H9 (cell line): ENCODE results near the gene ERAL1. TPM values are rescaled to one million over a fixed set of nuclear protein-coding genes. Genes with fewer than 3 reads are reported as not detected.
A peak's percentile ranks its signal among the peaks of the same experiment; 100 is the strongest.

ENCODE experiments used
- DNase-seq: peaks from one replicate; pipeline ENCODE4 v3.0.0-alpha.2; 2017
- H2AFZ ChIP-seq: one replicate; pipeline ENCODE4 v1.6.1; 2013; ENCODE audit warnings: mild to moderate bottlenecking, low read length, control low read depth, moderate library complexity
- H2AK5ac ChIP-seq: 2 replicates; pipeline ENCODE4 v1.6.1; 2013; ENCODE audit warnings: low read length, control low read depth, mixed read lengths; ENCODE audit not compliant: insufficient read length
- H2BK120ac ChIP-seq: one replicate; pipeline ENCODE4 v1.6.1; 2013; ENCODE audit warnings: low read depth, mild to moderate bottlenecking, low read length, control low read depth, inconsistent platforms; ENCODE audit not compliant: poor library complexity, severe bottlenecking
- H2BK12ac ChIP-seq: 2 replicates; pipeline ENCODE4 v1.6.1; 2013; ENCODE audit warnings: low read length, control low read depth, mixed read lengths, low read depth; ENCODE audit not compliant: insufficient read length
- H2BK15ac ChIP-seq: 2 replicates; pipeline ENCODE4 v1.6.1; 2013; ENCODE audit warnings: low read depth, low read length, control low read depth
- H2BK20ac ChIP-seq: one replicate; pipeline ENCODE4 v1.6.1; 2013; ENCODE audit warnings: low read depth, mild to moderate bottlenecking, low read length, control low read depth, inconsistent platforms; ENCODE audit not compliant: poor library complexity, severe bottlenecking
- H2BK5ac ChIP-seq: 2 replicates; pipeline ENCODE4 v1.6.1; 2013; ENCODE audit warnings: low read length, control low read depth, mixed read lengths; ENCODE audit not compliant: insufficient read length
- H3K14ac ChIP-seq: 2 replicates; pipeline ENCODE4 v1.6.1; 2013; ENCODE audit warnings: low read length, control low read depth; ENCODE audit not compliant: insufficient read depth
- H3K18ac ChIP-seq: 2 replicates; pipeline ENCODE4 v1.6.1; 2013; ENCODE audit warnings: low read depth, mild to moderate bottlenecking, mixed read lengths, low read length, control low read depth; ENCODE audit not compliant: insufficient read length
- H3K23ac ChIP-seq: 2 replicates; pipeline ENCODE4 v1.6.1; 2013; ENCODE audit warnings: low read length, control low read depth, mixed read lengths, low read depth; ENCODE audit not compliant: insufficient read length
- H3K23me2 ChIP-seq: 2 replicates; pipeline ENCODE4 v1.6.1; 2013; ENCODE audit warnings: low read depth, mild to moderate bottlenecking, mixed read lengths, low read length, control low read depth; ENCODE audit not compliant: insufficient read length, poor library complexity, severe bottlenecking
- H3K27ac ChIP-seq: 2 replicates; pipeline ENCODE4 v1.5.1; 2013; ENCODE audit warnings: low read length, control low read depth, mixed read lengths, low read depth; ENCODE audit not compliant: insufficient read length
- H3K27me3 ChIP-seq: 2 replicates; pipeline ENCODE4 v1.6.1; 2013; ENCODE audit warnings: low read length, control low read depth, inconsistent platforms; ENCODE audit not compliant: insufficient read depth
- H3K4ac ChIP-seq: 2 replicates; pipeline ENCODE4 v1.6.1; 2013; ENCODE audit warnings: low read depth, mild to moderate bottlenecking, control low read depth, inconsistent platforms, low read length, moderate library complexity
- H3K4me1 ChIP-seq: 2 replicates; pipeline ENCODE4 v1.6.1; 2013; ENCODE audit warnings: low read length, control low read depth, inconsistent platforms; ENCODE audit not compliant: insufficient read depth
- H3K4me2 ChIP-seq: 2 replicates; pipeline ENCODE4 v1.6.1; 2013; ENCODE audit warnings: low read length, control low read depth, mixed read lengths; ENCODE audit not compliant: insufficient read length, insufficient read depth
- H3K56ac ChIP-seq: 2 replicates; pipeline ENCODE4 v1.6.1; 2013; ENCODE audit warnings: low read depth, mild to moderate bottlenecking, mixed read lengths, low read length, control low read depth; ENCODE audit not compliant: insufficient read length
- H3K79me1 ChIP-seq: 2 replicates; pipeline ENCODE4 v1.6.1; 2013; ENCODE audit warnings: low read depth, mild to moderate bottlenecking, moderate library complexity, low read length, control low read depth, inconsistent platforms; ENCODE audit not compliant: insufficient read depth, poor library complexity, severe bottlenecking
- H3K79me2 ChIP-seq: 2 replicates; pipeline ENCODE4 v1.6.1; 2013; ENCODE audit warnings: low read length, control low read depth, inconsistent platforms; ENCODE audit not compliant: insufficient read depth
- H3K9ac ChIP-seq: 2 replicates; pipeline ENCODE4 v1.6.1; 2013; ENCODE audit warnings: low read length, control low read depth, mixed read lengths; ENCODE audit not compliant: insufficient read length; ENCODE audit errors: extremely low read depth
- H3K9me3 ChIP-seq: one replicate; pipeline ENCODE4 v1.6.1; 2013; ENCODE audit warnings: low read depth, low read length, inconsistent platforms; ENCODE audit not compliant: control insufficient read depth
- H3T11ph ChIP-seq: one replicate; pipeline ENCODE4 v1.6.1; 2013; ENCODE audit warnings: mild to moderate bottlenecking, low read length, control low read depth, inconsistent platforms
- H4K20me1 ChIP-seq: one replicate; pipeline ENCODE4 v1.6.1; 2013; ENCODE audit not compliant: control insufficient read depth, insufficient read length, insufficient read depth
- H4K5ac ChIP-seq: 2 replicates; pipeline ENCODE4 v1.6.1; 2013; ENCODE audit warnings: low read depth, mild to moderate bottlenecking, mixed read lengths, low read length, control low read depth; ENCODE audit not compliant: insufficient read length
- H4K8ac ChIP-seq: replicated peaks from 2 replicates; pipeline ENCODE4 v1.6.1; 2013; ENCODE audit warnings: low read length, control low read depth, mixed read lengths, low read depth; ENCODE audit not compliant: insufficient read length
- H4K91ac ChIP-seq: 2 replicates; pipeline ENCODE4 v1.6.1; 2013; ENCODE audit warnings: low read depth, mild to moderate bottlenecking, moderate library complexity, mixed read lengths, low read length, control low read depth; ENCODE audit not compliant: insufficient read length
- H3K27ac Mint-ChIP-seq, 3 experiments: 2 replicates in 2 of 3; 3 replicates in 1 of 3; pipeline ENCODE4 v1.8.0; 2020 to 2021; ENCODE audit warnings: mixed read lengths in 3 of 3, mild to moderate bottlenecking in 1 of 3, moderate library complexity in 1 of 3
- H3K27me3 Mint-ChIP-seq: 2 replicates; pipeline ENCODE4 v1.8.0; 2021; ENCODE audit warnings: low read depth, mild to moderate bottlenecking, moderate library complexity, mixed read lengths
- H3K36me3 Mint-ChIP-seq, 3 experiments: 2 replicates in 2 of 3; 3 replicates in 1 of 3; pipeline ENCODE4 v1.8.0; 2020 to 2021; ENCODE audit warnings: low read depth in 3 of 3, mixed read lengths in 3 of 3; ENCODE audit not compliant: insufficient read depth in 1 of 3
- H3K4me1 Mint-ChIP-seq, 2 experiments: 2 replicates each; pipeline ENCODE4 v1.8.0; 2020; ENCODE audit warnings: mixed read lengths in 2 of 2
- H3K4me3 Mint-ChIP-seq, 2 experiments: 2 replicates in 1 of 2; 3 replicates in 1 of 2; pipeline ENCODE4 v1.8.0; 2020 to 2021; ENCODE audit warnings: mild to moderate bottlenecking in 2 of 2, mixed read lengths in 2 of 2, moderate library complexity in 1 of 2
- H3K9me3 Mint-ChIP-seq, 2 experiments: 2 replicates in 1 of 2; 3 replicates in 1 of 2; pipeline ENCODE4 v1.8.0; 2020; ENCODE audit warnings: mild to moderate bottlenecking in 2 of 2, mixed read lengths in 2 of 2, moderate library complexity in 1 of 2
- WGBS: extraction: QIAGEN DNeasy Blood & Tissue Kit; methylation state at CpG from one replicate; pipeline ENCODE4 v1.1.7; 2013; ENCODE audit warnings: missing lambda C conversion rate, low lambda C conversion rate, mixed read lengths; ENCODE audit not compliant: insufficient read length; ENCODE audit errors: extremely low coverage; 5-methylcytosine and 5-hydroxymethylcytosine counted together
- total RNA-seq: library from RNA; stranded (reverse); gene quantifications from 2 replicates; pipeline ENCODE4 v1.2.1, GENCODE V29; 2021
- TF ChIP-seq, protein P1 (sequence below): fragments of 200-600 bp; sonication (generic); conservative IDR thresholded peaks from 3 replicates; pipeline ENCODE4 v1.8.0; 2021; ENCODE audit warnings: antibody characterized with exemption, mild to moderate bottlenecking

The ERAL1 gene
- total RNA-seq, 1 experiment from 2014 or later = 67.8 TPM

DNA sequence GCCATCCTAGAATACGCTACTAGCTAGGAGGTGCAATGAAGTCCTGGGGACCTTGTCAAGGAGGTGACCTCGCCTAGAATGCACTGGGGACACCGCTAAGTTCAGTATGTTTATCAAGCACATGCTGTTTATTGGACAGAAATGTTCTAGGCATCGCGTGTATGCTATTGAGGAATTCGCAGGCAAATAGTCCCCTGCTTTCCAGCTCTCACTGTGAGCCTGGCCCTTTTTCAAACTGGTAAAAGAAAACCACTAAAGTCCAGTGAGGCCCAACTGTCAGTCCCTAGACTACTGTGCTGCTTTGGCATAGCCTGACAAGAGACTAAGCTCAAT is 11.0 kb upstream of the ERAL1 start:
- Histone ChIP-seq H3K4me2 (no peak overlapping the region), H4K8ac (no peak overlapping the region), H3K9me3 (no peaks in the 10 kb centered on the region), H2BK15ac (0 out of 2 replicates have a peak overlapping the region, but pooled peaks have one; percentile 13), H3K27ac (no peak overlapping the region), H4K20me1 (no peaks in the 10 kb centered on the region), H3T11ph (no peak overlapping the region), H2BK12ac (no peak overlapping the region), H3K56ac (no peak overlapping the region), H3K4me1 (no peaks in the 10 kb centered on the region), H2BK120ac (no peak overlapping the region), H2BK20ac (no peak overlapping the region), H4K91ac (no peak overlapping the region), H2BK5ac (no peak overlapping the region), H3K23me2 (peaks cover 6% of the 10 kb centered on the region), H3K4ac (no peak overlapping the region), H3K79me2 (peaks cover 16% of the 10 kb centered on the region; the same call in 1 of the 2 replicates), H4K5ac (no peak overlapping the region), H3K18ac (no peak overlapping the region), H3K79me1 (peaks cover 3% of the 10 kb centered on the region), H3K14ac (no peak overlapping the region), H3K23ac (no peak overlapping the region), H2AFZ (no peak overlapping the region), H3K27me3 (no peaks in the 10 kb centered on the region), H3K9ac (no peak overlapping the region), H2AK5ac (no peak overlapping the region)
- Mint-ChIP-seq H3K4me3 (peak overlapping the region; percentile 15 to 59; a peak in 3 of 5 replicates), H3K27me3 (no peaks in the 10 kb centered on the region), H3K4me1 (peaks cover 8 to 14% of the 10 kb centered on the region in 2 experiments), H3K36me3 (peaks cover 0 to 5% (median 2%) of the 10 kb centered on the region in 3 experiments; a peak in 5 of 7 replicates), H3K27ac (peak overlapping the region in 1 of 3 experiments; percentile 52; a peak in 2 of 7 replicates), H3K9me3 (no peaks in the 10 kb centered on the region)
- no peak for DNase-seq
- TF ChIP-seq, protein P1, sequence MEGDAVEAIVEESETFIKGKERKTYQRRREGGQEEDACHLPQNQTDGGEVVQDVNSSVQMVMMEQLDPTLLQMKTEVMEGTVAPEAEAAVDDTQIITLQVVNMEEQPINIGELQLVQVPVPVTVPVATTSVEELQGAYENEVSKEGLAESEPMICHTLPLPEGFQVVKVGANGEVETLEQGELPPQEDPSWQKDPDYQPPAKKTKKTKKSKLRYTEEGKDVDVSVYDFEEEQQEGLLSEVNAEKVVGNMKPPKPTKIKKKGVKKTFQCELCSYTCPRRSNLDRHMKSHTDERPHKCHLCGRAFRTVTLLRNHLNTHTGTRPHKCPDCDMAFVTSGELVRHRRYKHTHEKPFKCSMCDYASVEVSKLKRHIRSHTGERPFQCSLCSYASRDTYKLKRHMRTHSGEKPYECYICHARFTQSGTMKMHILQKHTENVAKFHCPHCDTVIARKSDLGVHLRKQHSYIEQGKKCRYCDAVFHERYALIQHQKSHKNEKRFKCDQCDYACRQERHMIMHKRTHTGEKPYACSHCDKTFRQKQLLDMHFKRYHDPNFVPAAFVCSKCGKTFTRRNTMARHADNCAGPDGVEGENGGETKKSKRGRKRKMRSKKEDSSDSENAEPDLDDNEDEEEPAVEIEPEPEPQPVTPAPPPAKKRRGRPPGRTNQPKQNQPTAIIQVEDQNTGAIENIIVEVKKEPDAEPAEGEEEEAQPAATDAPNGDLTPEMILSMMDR = no peak
- no CpG with 5 or more reads among the region's 6 CpGs for WGBS
